Measurements from ENCODE around the gene HMGCL.

GRCh38 chr1:23843644-23844043, 18.4 kb upstream of the HMGCL start:
- TF ChIP-seq, protein P1, sequence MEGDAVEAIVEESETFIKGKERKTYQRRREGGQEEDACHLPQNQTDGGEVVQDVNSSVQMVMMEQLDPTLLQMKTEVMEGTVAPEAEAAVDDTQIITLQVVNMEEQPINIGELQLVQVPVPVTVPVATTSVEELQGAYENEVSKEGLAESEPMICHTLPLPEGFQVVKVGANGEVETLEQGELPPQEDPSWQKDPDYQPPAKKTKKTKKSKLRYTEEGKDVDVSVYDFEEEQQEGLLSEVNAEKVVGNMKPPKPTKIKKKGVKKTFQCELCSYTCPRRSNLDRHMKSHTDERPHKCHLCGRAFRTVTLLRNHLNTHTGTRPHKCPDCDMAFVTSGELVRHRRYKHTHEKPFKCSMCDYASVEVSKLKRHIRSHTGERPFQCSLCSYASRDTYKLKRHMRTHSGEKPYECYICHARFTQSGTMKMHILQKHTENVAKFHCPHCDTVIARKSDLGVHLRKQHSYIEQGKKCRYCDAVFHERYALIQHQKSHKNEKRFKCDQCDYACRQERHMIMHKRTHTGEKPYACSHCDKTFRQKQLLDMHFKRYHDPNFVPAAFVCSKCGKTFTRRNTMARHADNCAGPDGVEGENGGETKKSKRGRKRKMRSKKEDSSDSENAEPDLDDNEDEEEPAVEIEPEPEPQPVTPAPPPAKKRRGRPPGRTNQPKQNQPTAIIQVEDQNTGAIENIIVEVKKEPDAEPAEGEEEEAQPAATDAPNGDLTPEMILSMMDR (IDR thresholded peaks at IDR 0.05) = no peak
- no peak for TF ChIP-seq ZFX (IDR thresholded peaks at IDR 0.05; ENCODE audit: borderline replicate concordance)
